K562 (cell line): ENCODE measurements around the gene DENND2A. TPM values are rescaled to one million over a fixed set of nuclear protein-coding genes. Genes with fewer than 3 reads are reported as not detected.

Experiments
- ATF3 ChIP-seq, 2 experiments: fragments of 450-650 bp in 1 of 2; sonication (generic) in 1 of 2; formaldehyde crosslinking in 1 of 2; IDR thresholded peaks in 1 of 2; conservative IDR thresholded peaks in 1 of 2; 2 replicates each; pipeline versions ENCODE4 v1.6.1 to v1.8.1; 2016 to 2023; ENCODE audit warnings: mild to moderate bottlenecking in 2 of 2, moderate library complexity in 2 of 2, inconsistent platforms in 1 of 2, missing genetic modification reagents in 1 of 2
- ATF7 ChIP-seq: fragments of 450-650 bp; IDR thresholded peaks from 2 replicates; pipeline ENCODE4 v1.7.1; 2014; ENCODE audit warnings: mild to moderate bottlenecking, moderate library complexity
- C11orf30 ChIP-seq: fragments of 450-650 bp; IDR thresholded peaks from 2 replicates; pipeline ENCODE4 v1.6.1; 2016; ENCODE audit warnings: low read depth, mild to moderate bottlenecking
- CREM ChIP-seq: IDR thresholded peaks from 2 replicates; pipeline ENCODE4 v1.6.1; 2014; ENCODE audit warnings: antibody characterized with exemption, low read depth
- CXXC5 ChIP-seq: fragments of 250-450 bp; sonication (Bioruptor Pico); IDR thresholded peaks from 2 replicates; pipeline ENCODE4 v1.8.0; 2022; ENCODE audit warnings: inconsistent platforms, mild to moderate bottlenecking, moderate library complexity
- DPF2 ChIP-seq: fragments of 450-650 bp; IDR thresholded peaks from 2 replicates; pipeline ENCODE4 v1.6.1; 2016
- GATAD2A ChIP-seq: fragments of 450-650 bp; IDR thresholded peaks from 2 replicates; pipeline ENCODE4 v1.6.1; 2017
- JUN ChIP-seq, 2 experiments: sonication (generic) in 1 of 2; formaldehyde crosslinking in 1 of 2; IDR thresholded peaks; 2 replicates each; pipeline versions ENCODE4 v1.6.1 to v1.8.0; 2012 to 2022; ENCODE audit warnings: borderline replicate concordance in 2 of 2, mild to moderate bottlenecking in 2 of 2, improper control_type of control experiment in 1 of 2, low read depth in 1 of 2, low read length in 1 of 2, missing genetic modification reagents in 1 of 2
- JUND ChIP-seq, 2 experiments: IDR thresholded peaks; 2 replicates in 1 of 2; 3 replicates in 1 of 2; pipeline ENCODE4 v1.6.1; 2011; ENCODE audit warnings: borderline replicate concordance in 2 of 2, low read depth in 2 of 2, low read length in 2 of 2, improper control_type of control experiment in 1 of 2, missing biosample characterization in 1 of 2, missing genetic modification characterization in 1 of 2, missing genetic modification reagents in 1 of 2
- MEIS2 ChIP-seq: fragments of 450-650 bp; IDR thresholded peaks from 2 replicates; pipeline ENCODE4 v1.6.1; 2014; ENCODE audit warnings: mild to moderate bottlenecking; ENCODE audit not compliant: partially characterized antibody
- NRF1 ChIP-seq, 2 experiments: fragments of 450-650 bp; IDR thresholded peaks in 1 of 2; conservative IDR thresholded peaks in 1 of 2; 2 replicates each; pipeline ENCODE4 v1.6.1; 2014; ENCODE audit warnings: mild to moderate bottlenecking in 2 of 2
- PRDM10 ChIP-seq: fragments of 450-650 bp; IDR thresholded peaks from 2 replicates; pipeline ENCODE4 v1.6.1; 2018; ENCODE audit not compliant: partially characterized antibody
- RCOR1 ChIP-seq, 2 experiments: IDR thresholded peaks; 2 replicates each; pipeline ENCODE4 v1.6.1; 2012; ENCODE audit warnings: low read depth in 2 of 2, low read length in 2 of 2, borderline replicate concordance in 1 of 2, improper control_type of control experiment in 1 of 2
- SMAD4 ChIP-seq: fragments of 250-450 bp; sonication (Bioruptor Pico); conservative IDR thresholded peaks from 2 replicates; pipeline ENCODE4 v1.8.0; 2021; ENCODE audit warnings: inconsistent platforms, mild to moderate bottlenecking, moderate library complexity
- SMARCA4 ChIP-seq: fragments of 450-650 bp; IDR thresholded peaks from 2 replicates; pipeline ENCODE4 v1.6.1; 2016
- SMARCE1 ChIP-seq: fragments of 450-650 bp; IDR thresholded peaks from 2 replicates; pipeline ENCODE4 v1.7.1; 2016; ENCODE audit warnings: mild to moderate bottlenecking
- TRIM28 ChIP-seq: fragments of 450-650 bp; IDR thresholded peaks from 2 replicates; pipeline ENCODE4 v1.6.1; 2017
- TSC22D4 ChIP-seq: fragments of 450-650 bp; IDR thresholded peaks from 2 replicates; pipeline ENCODE4 v1.6.1; 2016; ENCODE audit warnings: missing genetic modification characterization, missing biosample characterization, control low read depth
- ZC3H8 ChIP-seq: fragments of 450-650 bp; IDR thresholded peaks from 2 replicates; pipeline ENCODE4 v1.6.1; 2017
- ZEB2 ChIP-seq: fragments of 450-650 bp; IDR thresholded peaks from 2 replicates; pipeline ENCODE4 v1.6.1; 2016
- ZFX ChIP-seq: sonication (generic); formaldehyde crosslinking; IDR thresholded peaks from 2 replicates; pipeline ENCODE4 v1.8.0; 2022; ENCODE audit warnings: mild to moderate bottlenecking, missing genetic modification reagents, moderate library complexity
- ZNF134 ChIP-seq: fragments of 250-450 bp; sonication (Bioruptor Pico); conservative IDR thresholded peaks from 2 replicates; pipeline ENCODE4 v1.4.0; 2020
- ZNF316 ChIP-seq: fragments of 450-650 bp; IDR thresholded peaks from 2 replicates; pipeline ENCODE4 v1.6.1; 2016
- ZNF707 ChIP-seq: fragments of 250-450 bp; sonication (Bioruptor Pico); conservative IDR thresholded peaks from 2 replicates; pipeline ENCODE4 v1.8.0; 2022; ENCODE audit warnings: inconsistent platforms, mild to moderate bottlenecking, moderate library complexity
- ZNF780A ChIP-seq: fragments of 250-450 bp; sonication (Bioruptor Pico); IDR thresholded peaks from 2 replicates; pipeline ENCODE4 v1.5.0; 2021; ENCODE audit warnings: mild to moderate bottlenecking
- polyA plus RNA-seq, 8 experiments: library from polyadenylated mRNA; depleted of rRNA in 4 of 8; stranded (reverse) in 5 of 8; unstranded in 3 of 8; fragments of >200 nt; fragmentation: Nextera tagmentation in 2 of 8; fragmentation: Illumina TruSeq in 1 of 8; extraction: Ambion mirVana in 2 of 8; extraction: Trizol in 1 of 8; gene quantifications; 2 replicates each; pipeline versions ENCODE4 v1.2.1 to v1.2.3, GENCODE V29; 2011 to 2014; ENCODE audit warnings: inconsistent platforms in 1 of 8, missing spikeins in 1 of 8
- total RNA-seq, 7 experiments: library from RNA; depleted of rRNA in 6 of 7; stranded (reverse); fragments of >200 nt in 6 of 7; fragmentation: Illumina TruSeq in 2 of 7; extraction: Trizol in 2 of 7; gene quantifications; 2 replicates each; pipeline versions ENCODE4 v1.2.1 to v1.2.3, GENCODE V29; 2011 to 2021; ENCODE audit warnings: low replicate concordance in 1 of 7

DENND2A gene
- total and polyA plus RNA-seq, 9 of the 15 experiments (the other 6 are each of a cell fraction or from before 2014, with no cell fraction given), result not detected

GRCh38 chr7:140495514-140496097 lies 145.0 kb downstream of the DENND2A start (continued):
- TF ChIP-seq TRIM28, result no peak
- peak in 1 of 2 experiments; percentile 80; a peak in 2 of 4 replicates for TF ChIP-seq RCOR1 (IDR thresholded peaks at IDR 0.05; ENCODE audit: borderline replicate concordance in 1 of 2, low read depth in 2 of 2, low read length in 2 of 2)
- 0 out of 2 replicates have a peak, but pooled peaks have one; percentile 15 for TF ChIP-seq ATF3 (IDR thresholded peaks at IDR 0.05)
- no peak for TF ChIP-seq ATF3 (CRISPR knock-in tag; conservative IDR thresholded peaks at IDR 0.05)
- TF ChIP-seq ZNF134 (CRISPR knock-in tag), result no peak
- peak; percentile 62; the same call in 1 of the 2 replicates for TF ChIP-seq ZNF316
- 0 out of 2 replicates have a peak, but pooled peaks have one; percentile 48 for TF ChIP-seq ATF7
- TF ChIP-seq C11orf30, result peak; percentile 34; the same call in 1 of the 2 replicates
- no peak for TF ChIP-seq SMARCA4
- peak; percentile 55 for TF ChIP-seq SMARCE1
- TF ChIP-seq ZC3H8, result no peak
- 0 out of 4 replicates have a peak, but pooled peaks of 1 of the 2 experiments have one; percentile 9 for TF ChIP-seq NRF1 (conservative IDR thresholded peaks at IDR 0.05 in 1 of 2, IDR thresholded peaks at IDR 0.05 in 1 of 2)
- TF ChIP-seq DPF2, result peak; percentile 56; the same call in 1 of the 2 replicates
- TF ChIP-seq TSC22D4, result no peak
- 0 out of 2 replicates have a peak, but pooled peaks have one; percentile 23 for TF ChIP-seq ZFX
- no peak for TF ChIP-seq JUN (IDR thresholded peaks at IDR 0.05; ENCODE audit: borderline replicate concordance, low read depth, low read length)
- TF ChIP-seq JUN (CRISPR knock-in tag; IDR thresholded peaks at IDR 0.05; ENCODE audit: borderline replicate concordance), result 0 out of 2 replicates have a peak, but pooled peaks have one; percentile 20
- peak; percentile 46; the same call in 1 of the 2 replicates for TF ChIP-seq CREM
- TF ChIP-seq SMAD4 (CRISPR knock-in tag), result 0 out of 2 replicates have a peak, but pooled peaks have one; percentile 37
- peak; percentile 94 for TF ChIP-seq PRDM10
- peak; percentile 59 for TF ChIP-seq ZEB2
- TF ChIP-seq CXXC5 (CRISPR knock-in tag), result peak; percentile 23; the same call in 1 of the 2 replicates
- peak; percentile 27 for TF ChIP-seq MEIS2
- no peak for TF ChIP-seq ZNF707 (CRISPR knock-in tag)
- TF ChIP-seq GATAD2A, result 0 out of 2 replicates have a peak, but pooled peaks have one; percentile 35
- TF ChIP-seq JUND (IDR thresholded peaks at IDR 0.05; ENCODE audit: borderline replicate concordance, low read depth, low read length), result no peak
- peak; percentile 48; the same call in 1 of the 3 replicates for TF ChIP-seq JUND (tag; IDR thresholded peaks at IDR 0.05; ENCODE audit: borderline replicate concordance, low read depth, low read length)
- TF ChIP-seq ZNF780A, result no peak
